ENCODE data around the gene F10. TPM values are rescaled to one million over a fixed set of nuclear protein-coding genes. Genes with fewer than 3 reads are reported as not detected.

F10 gene
- total and polyA plus RNA-seq, 2 of the 13 experiments (the other 11 are each of a cell fraction or from before 2014, with no cell fraction given), result 58.4 to 237 TPM

- TF ChIP-seq, protein P1, sequence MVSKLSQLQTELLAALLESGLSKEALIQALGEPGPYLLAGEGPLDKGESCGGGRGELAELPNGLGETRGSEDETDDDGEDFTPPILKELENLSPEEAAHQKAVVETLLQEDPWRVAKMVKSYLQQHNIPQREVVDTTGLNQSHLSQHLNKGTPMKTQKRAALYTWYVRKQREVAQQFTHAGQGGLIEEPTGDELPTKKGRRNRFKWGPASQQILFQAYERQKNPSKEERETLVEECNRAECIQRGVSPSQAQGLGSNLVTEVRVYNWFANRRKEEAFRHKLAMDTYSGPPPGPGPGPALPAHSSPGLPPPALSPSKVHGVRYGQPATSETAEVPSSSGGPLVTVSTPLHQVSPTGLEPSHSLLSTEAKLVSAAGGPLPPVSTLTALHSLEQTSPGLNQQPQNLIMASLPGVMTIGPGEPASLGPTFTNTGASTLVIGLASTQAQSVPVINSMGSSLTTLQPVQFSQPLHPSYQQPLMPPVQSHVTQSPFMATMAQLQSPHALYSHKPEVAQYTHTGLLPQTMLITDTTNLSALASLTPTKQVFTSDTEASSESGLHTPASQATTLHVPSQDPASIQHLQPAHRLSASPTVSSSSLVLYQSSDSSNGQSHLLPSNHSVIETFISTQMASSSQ (IDR thresholded peaks at IDR 0.05; ENCODE audit: low read depth), result no peak
- TF ChIP-seq, protein P1 (CRISPR knock-in tag; IDR thresholded peaks at IDR 0.05; ENCODE audit: borderline replicate concordance), result no peak
- TF ChIP-seq, protein P2, sequence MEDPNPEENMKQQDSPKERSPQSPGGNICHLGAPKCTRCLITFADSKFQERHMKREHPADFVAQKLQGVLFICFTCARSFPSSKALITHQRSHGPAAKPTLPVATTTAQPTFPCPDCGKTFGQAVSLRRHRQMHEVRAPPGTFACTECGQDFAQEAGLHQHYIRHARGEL (CRISPR knock-in tag; IDR thresholded peaks at IDR 0.05), result no peak
- no peak for TF ChIP-seq ZNF556 (CRISPR knock-in tag; IDR thresholded peaks at IDR 0.05; ENCODE audit: borderline replicate concordance)
- TF ChIP-seq ZMAT3 (CRISPR knock-in tag; conservative IDR thresholded peaks at IDR 0.05), result peak; percentile 88
- no peak for TF ChIP-seq TOE1 (CRISPR knock-in tag; IDR thresholded peaks at IDR 0.05)
- TF ChIP-seq, protein P3, sequence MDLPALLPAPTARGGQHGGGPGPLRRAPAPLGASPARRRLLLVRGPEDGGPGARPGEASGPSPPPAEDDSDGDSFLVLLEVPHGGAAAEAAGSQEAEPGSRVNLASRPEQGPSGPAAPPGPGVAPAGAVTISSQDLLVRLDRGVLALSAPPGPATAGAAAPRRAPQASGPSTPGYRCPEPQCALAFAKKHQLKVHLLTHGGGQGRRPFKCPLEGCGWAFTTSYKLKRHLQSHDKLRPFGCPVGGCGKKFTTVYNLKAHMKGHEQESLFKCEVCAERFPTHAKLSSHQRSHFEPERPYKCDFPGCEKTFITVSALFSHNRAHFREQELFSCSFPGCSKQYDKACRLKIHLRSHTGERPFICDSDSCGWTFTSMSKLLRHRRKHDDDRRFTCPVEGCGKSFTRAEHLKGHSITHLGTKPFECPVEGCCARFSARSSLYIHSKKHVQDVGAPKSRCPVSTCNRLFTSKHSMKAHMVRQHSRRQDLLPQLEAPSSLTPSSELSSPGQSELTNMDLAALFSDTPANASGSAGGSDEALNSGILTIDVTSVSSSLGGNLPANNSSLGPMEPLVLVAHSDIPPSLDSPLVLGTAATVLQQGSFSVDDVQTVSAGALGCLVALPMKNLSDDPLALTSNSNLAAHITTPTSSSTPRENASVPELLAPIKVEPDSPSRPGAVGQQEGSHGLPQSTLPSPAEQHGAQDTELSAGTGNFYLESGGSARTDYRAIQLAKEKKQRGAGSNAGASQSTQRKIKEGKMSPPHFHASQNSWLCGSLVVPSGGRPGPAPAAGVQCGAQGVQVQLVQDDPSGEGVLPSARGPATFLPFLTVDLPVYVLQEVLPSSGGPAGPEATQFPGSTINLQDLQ (CRISPR knock-in tag; IDR thresholded peaks at IDR 0.05), result no peak
- TF ChIP-seq ZNF574 (CRISPR knock-in tag; IDR thresholded peaks at IDR 0.05), result peak; percentile 63
- no peak for TF ChIP-seq SOX6 (IDR thresholded peaks at IDR 0.05)
- peak; percentile 33; the same call in 1 of the 2 replicates for TF ChIP-seq SOX6 (CRISPR knock-in tag; IDR thresholded peaks at IDR 0.05)
- TF ChIP-seq TEAD3 (CRISPR knock-in tag; optimal IDR thresholded peaks at IDR 0.05; ENCODE audit: borderline replicate concordance), result peak; percentile 63
- TF ChIP-seq ZNF234 (CRISPR knock-in tag; conservative IDR thresholded peaks at IDR 0.05), result no peak
- TF ChIP-seq SP140L (CRISPR knock-in tag; IDR thresholded peaks at IDR 0.05; ENCODE audit: borderline replicate concordance), result no peak
- TF ChIP-seq ZNF281 (CRISPR knock-in tag; IDR thresholded peaks at IDR 0.05; ENCODE audit: borderline replicate concordance), result peak; percentile 100
- no peak for TF ChIP-seq BATF2 (CRISPR knock-in tag; IDR thresholded peaks at IDR 0.05)
Measured at GRCh38 chr13:113157929-113158747, 35.5 kb downstream of the F10 start, which contains the start of gene PROZ (continued).
